HG02870 (cell line): ENCODE data around the gene WASHC4.
A peak's percentile ranks its signal among the peaks of the same experiment; 100 is the strongest.
"Not testable (repeated sequence)": the region's sequence is repeated elsewhere in the genome, so short reads cannot be mapped to it uniquely, and the experiment has no call there.

Experiments
- ATAC-seq: cut with Tn5 transposase; IDR thresholded peaks from one replicate; pipeline ENCODE4 v1.9.1; 2021; ENCODE audit warnings: mild to moderate bottlenecking, moderate library complexity; ENCODE audit not compliant: unreplicated experiment

WASHC4 gene

DNA sequence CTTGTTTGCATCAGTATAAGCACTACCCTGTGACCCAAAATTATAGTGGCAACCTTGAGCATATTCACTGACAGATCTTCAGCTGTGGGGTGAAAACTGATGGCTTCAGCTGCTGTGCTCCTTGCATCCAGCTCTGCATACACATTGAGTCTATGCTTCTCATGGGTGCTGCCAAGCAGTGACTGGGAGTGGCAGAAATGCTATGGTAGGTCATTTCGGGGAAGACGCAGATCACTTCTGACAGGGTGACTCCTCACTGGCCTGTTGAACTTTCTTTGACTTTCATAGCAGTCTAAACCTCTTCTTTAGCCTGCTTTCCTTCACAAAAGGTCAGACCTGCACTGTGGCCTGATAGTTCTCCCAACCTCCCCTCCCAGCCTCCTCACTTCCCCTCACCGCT, 17.7 kb upstream of the WASHC4 start:
- ATAC-seq: no peak

DNA sequence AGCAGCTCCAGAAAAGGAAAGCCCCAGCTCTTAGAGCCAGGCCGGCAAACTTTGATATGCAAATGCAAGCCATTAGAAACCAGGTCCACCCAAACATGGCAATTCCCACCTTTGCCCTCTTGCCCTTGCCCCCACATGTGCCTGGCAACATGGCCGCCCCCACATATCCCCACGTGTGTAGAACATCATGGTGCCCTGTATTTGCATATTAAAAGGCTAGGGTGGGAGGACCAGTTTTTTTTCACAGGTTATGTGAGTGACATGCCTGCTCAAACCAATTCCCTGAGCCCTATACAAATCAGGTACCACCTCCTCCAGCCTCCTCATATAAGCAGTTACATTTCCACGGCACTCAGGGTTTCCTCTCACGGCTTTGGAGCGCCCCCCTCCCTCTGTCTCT, 17.2 kb upstream of the WASHC4 start:
- no peak for ATAC-seq

DNA sequence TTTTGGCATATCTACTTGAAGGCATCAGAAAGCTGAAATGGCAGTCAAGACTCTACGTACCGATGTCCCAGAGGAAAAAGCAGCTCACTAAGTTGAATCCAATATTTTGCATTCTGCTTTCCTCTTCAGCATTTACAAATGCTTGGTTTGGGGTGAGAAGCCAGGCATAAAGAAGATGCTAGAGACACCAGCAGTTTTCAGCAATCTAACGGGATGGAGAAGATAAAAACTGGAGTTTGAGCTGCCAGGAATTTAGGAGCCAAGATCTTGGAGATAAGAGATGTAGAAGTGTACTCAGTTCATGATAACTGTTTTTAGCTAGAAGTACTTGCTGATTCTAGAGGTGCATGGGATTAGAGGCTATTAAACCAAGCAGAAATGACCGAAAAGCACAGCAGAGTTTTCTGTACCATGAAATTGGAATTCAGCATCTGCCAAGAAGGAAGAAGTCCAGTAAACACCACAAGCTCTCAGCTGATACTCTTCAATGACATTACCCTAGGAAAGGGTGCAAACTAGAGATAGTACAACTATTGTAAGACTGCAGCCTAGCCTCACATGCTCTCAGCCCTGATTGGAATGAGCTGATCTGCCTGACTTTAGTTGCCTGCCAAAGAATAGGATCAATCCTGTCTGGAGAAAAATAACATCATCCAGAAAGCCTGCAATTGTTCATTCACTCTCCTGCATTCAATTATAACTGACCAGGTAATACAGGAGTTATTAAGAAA, 15.9 kb upstream of the WASHC4 start:
- ATAC-seq: no peak

DNA sequence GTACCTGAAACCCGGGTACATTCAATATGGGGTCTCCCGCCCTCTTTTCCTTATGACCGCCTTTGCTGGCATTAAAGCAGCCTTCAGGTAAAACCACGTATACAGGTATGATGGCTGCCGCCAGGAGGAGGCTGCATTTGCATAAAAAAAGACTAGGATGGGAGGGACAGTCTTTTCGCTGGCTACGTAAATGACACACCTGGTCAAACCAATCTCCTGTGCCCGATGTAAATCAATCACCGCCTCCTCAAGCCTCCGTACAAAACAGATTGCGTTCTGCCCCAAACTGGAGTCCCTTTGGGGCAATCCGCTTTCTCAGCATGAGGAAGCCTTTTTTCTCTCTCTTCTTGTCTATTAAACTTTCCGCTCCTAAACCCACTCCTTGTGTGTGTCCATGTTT, 15.2 kb upstream of the WASHC4 start:
- ATAC-seq: no peak

GRCh38 chr12:105095338-105095737, 12.2 kb upstream of the WASHC4 start:
- ATAC-seq: not testable (repeated sequence)

- no peak for ATAC-seq
Observed at GRCh38 chr12:105099356-105099755, 8.2 kb upstream of the WASHC4 start.

GRCh38 chr12:105100207-105100985, 7.1 kb upstream of the WASHC4 start:
- no peak for ATAC-seq

GRCh38 chr12:105100998-105101397, 6.5 kb upstream of the WASHC4 start:
- no peak for ATAC-seq

- no peak for ATAC-seq
Observed at GRCh38 chr12:105102673-105103072, 4.9 kb upstream of the WASHC4 start.

DNA sequence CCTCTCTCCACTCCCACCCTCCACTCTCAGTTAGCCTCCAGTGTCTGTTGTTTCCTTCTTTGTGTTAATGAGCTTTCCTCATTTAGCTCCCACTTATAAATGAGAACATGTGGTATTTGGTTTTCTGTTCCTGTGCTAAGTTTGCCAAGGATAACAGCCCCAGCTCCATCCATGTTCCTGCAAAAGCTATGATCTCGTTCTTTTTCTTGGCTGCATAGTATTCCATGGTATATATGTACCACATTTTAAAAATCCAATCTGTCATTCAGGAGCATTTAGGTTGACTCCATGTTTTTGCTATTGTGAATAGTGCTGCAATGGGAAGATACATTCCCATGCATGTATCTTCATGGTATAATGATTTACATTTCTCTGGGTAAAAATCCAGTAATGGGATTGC, 2.8 kb upstream of the WASHC4 start:
- no peak for ATAC-seq

DNA sequence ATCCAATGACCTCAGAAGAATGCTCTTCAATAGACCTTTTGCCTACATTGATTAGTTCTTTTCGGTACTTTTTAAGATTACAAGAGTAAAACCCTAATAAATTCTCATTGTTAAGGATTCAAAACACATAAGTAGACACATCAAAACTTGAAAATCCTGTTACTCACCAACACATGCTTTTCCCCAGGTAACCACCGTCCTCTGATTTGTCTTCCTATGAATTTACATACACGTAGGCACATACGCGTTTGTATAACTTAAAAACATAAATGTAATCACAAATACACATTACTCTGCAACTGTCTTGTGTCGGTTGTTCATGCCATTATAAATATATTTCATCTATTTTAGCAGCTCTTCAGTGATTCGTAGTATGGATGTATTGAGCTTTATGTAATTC, 910 bp upstream of the WASHC4 start:
- no peak for ATAC-seq

- peak; percentile 5 for ATAC-seq
Observed at GRCh38 chr12:105107171-105107493, 399 bp upstream of the WASHC4 start.

DNA sequence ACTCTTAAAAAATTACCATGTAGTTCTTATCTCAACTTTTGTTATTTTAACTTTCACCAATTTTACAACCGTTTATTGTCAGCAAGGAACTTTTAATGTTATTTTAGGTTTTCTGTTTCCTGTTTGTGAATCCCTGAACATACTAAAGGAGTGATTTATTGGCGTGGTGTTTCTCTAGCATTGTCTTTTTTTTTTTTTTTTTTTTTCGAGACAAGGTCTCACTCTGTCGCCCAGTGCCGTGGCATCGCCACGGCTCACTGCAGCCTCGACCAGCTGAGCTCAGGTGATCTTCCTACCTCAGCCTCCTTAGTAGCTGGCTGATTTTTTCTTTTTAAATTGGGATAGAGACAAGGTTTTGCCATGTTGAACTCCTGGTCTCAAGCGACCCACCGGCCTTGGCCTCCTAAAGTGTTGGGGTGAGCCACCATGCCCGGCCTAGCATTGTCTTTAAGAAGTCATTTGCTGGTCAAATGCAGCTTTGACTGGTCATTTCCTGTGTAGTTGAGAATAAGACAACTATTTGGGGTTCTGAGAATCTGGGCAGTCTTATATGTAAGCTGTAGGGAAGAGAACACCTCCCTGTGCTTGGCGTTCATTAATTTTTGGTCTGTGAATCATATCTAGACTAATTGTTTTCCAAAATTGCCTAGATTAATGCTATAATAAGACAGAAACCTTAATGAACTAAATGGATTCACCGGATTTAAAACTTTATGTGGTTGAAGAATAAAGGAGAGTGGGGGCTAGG, 2.1 kb downstream of the WASHC4 start:
- ATAC-seq: peak; percentile 30

GRCh38 chr12:105110851-105111250, 3.3 kb downstream of the WASHC4 start:
- no peak for ATAC-seq

DNA sequence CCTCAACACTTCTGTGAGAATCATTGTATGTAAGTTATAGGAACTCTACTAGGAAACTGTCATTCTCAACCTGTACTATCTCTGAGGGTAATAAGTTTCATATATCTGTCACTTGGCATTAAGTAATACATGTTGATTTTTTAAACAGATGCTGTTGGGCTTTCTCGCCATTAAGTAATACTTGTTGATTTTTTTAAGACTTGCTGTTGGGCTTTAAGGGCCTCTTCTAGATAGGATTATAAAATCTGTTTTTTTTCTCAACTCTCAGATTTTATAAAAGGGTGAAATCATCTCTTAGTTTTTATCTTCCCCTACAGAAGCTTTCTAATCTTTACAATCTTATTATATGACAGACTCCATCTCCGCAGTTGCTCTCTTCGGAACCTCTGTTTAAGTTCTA, 5.6 kb downstream of the WASHC4 start:
- no peak for ATAC-seq

GRCh38 chr12:105116969-105117368, 9.4 kb downstream of the WASHC4 start:
- no peak for ATAC-seq

DNA sequence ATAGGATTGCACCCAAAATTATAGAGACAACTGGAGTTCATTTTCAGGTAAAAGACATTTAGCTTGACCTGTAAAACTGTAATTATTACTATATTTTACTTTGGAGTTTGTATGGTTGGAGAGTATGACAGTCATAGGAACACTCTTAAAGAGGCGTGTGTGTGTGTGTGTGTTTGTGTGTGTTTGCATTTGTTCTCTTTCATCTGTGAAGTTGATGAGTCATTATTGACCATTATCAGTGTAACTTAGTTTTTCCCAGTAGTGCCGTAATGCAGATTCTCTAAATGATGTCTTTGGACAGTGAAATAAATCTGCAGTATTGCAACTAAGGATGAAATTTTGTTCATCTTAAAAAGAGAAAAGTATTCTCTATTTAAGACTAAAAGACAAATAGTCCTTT, 13.0 kb downstream of the WASHC4 start:
- no peak for ATAC-seq

DNA sequence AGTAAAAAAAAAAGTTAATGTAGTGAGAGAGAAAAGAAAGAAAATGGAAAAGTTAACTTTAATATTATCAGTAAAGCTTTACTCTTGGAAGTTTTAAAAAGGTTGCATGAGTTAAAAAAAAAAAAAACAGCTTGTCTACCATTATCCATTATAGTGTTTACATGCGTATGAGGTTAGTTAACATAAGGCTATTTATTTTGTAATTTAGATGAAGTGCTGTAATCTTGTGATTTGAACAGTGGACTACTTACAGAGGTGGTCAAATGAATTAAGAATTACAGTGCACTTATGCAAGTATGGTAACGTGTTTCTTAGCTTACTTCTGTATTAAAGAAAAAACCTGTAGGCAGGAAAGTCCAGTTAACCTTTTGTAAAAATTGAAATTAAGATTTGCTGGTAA, 30.7 kb downstream of the WASHC4 start:
- no peak for ATAC-seq

DNA sequence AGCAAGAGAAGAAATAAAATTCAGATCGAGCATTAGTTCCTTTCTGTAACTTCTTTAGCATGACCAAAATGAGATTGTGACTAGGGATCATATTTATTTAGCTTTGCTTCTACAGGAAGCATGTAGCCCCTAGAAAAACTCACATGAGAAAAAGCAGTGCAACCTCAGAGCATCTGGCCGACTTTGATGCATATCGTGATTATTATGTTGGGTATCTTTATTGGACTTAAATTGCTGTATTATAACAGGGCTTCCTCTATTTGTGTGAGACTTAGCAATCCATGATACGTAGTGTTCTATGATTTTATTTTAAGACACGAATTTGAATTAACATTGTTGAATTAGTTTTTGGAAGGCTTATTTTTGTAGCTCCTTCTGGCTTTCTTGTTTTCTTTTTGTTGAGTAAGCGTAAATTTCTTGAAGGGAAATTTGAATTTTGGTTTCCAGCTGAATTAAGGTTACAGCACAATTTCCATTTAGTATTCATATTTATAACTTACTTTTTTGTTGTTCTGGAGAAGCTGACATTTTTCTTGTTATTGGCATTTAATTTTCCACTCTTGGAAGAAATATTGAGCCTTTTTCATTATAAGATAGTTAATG, 33.9 kb downstream of the WASHC4 start:
- ATAC-seq: no peak

DNA sequence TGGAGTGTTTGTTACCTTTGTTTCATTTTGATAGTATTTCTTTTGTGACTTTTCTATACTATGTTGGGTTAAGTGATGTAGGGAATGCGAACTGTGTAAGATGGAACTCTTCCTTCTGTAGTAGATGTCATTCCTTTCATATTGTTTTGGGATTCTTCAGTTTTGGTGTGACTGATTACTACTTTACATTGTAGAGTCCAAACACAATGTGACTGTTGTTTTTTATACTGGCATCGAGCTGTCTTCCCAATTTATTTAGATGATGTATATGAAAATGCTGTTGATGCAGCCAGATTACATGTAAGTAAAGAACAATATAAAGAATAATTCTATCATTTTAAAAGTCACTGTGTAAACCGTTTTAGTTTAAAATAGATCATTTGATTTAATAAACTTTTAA, 34.7 kb downstream of the WASHC4 start:
- no peak for ATAC-seq

- no peak for ATAC-seq
Observed at GRCh38 chr12:105156260-105156659, 48.7 kb downstream of the WASHC4 start.

GRCh38 chr12:105157606-105158005, 50.1 kb downstream of the WASHC4 start:
- ATAC-seq: no peak
